Muscle of leg (tissue), 11 donors: ENCODE results near the gene AP2M1. TPM values are rescaled to one million over a fixed set of nuclear protein-coding genes. Genes with fewer than 3 reads are reported as not detected.
A peak's percentile ranks its signal among the peaks of the same experiment; 100 is the strongest.

Experiments
- DNase-seq: peaks from one replicate; pipeline ENCODE4 v3.0.0; 2013
- H3K27ac ChIP-seq: one replicate; pipeline ENCODE4 v1.5.1; 2013; ENCODE audit warnings: mild to moderate bottlenecking, low read length, control low read depth
- H3K27me3 ChIP-seq: one replicate; pipeline ENCODE4 v1.6.1; 2013; ENCODE audit warnings: low read length; ENCODE audit not compliant: control insufficient read depth, insufficient read depth
- H3K36me3 ChIP-seq: one replicate; pipeline ENCODE4 v1.6.1; 2013; ENCODE audit warnings: low read length; ENCODE audit not compliant: control insufficient read depth, insufficient read depth
- H3K4me1 ChIP-seq: one replicate; pipeline ENCODE4 v1.6.1; 2013; ENCODE audit warnings: low read length; ENCODE audit not compliant: control insufficient read depth, insufficient read depth
- H3K4me3 ChIP-seq: one replicate; pipeline ENCODE4 v1.5.1; 2013; ENCODE audit warnings: low read length, control low read depth
- H3K9me3 ChIP-seq: replicated peaks from 2 replicates; pipeline ENCODE4 v1.6.1; 2013; ENCODE audit warnings: low read depth, low read length; ENCODE audit not compliant: control insufficient read depth
- WGBS: methylation state at CpG from one replicate; pipeline ENCODE4 v1.1.5; 2013; ENCODE audit warnings: missing lambda C conversion rate; ENCODE audit not compliant: insufficient coverage; 5-methylcytosine and 5-hydroxymethylcytosine counted together
- polyA plus RNA-seq, 8 donors: library from polyadenylated mRNA; unstranded; fragments of 120-200 nt; gene quantifications; one replicate each; pipeline versions ENCODE4 v1.2.1 to v1.2.3, GENCODE V29; 2013; ENCODE audit warnings: inconsistent platforms in 1 of 8, low replicate concordance in 1 of 8; ENCODE audit not compliant: insufficient read length in 8 of 8, insufficient read depth in 1 of 8
- total RNA-seq: library from RNA; stranded (reverse); fragments of 120-200 nt; gene quantifications from one replicate; pipeline ENCODE4 v1.2.4, GENCODE V29; 2013

Gene AP2M1
- total and polyA plus RNA-seq, 9 donors: 130 to 255 (median 216) TPM

GRCh38 chr3:184230081-184230602, 55.5 kb downstream of the AP2M1 start:
- 0% methylated on average over 56 of the region's 61 CpGs for WGBS
- peak overlapping the region; percentile 32 for H3K4me3 ChIP-seq
- H3K4me1 ChIP-seq: peaks cover 15% of the 10 kb centered on the region
- H3K27ac ChIP-seq: no peak overlapping the region
- H3K36me3 ChIP-seq: no peaks in the 10 kb centered on the region
- peaks cover 73% of the 10 kb centered on the region for H3K27me3 ChIP-seq
- H3K9me3 ChIP-seq: no peaks in the 10 kb centered on the region
- no peak for DNase-seq

DNA sequence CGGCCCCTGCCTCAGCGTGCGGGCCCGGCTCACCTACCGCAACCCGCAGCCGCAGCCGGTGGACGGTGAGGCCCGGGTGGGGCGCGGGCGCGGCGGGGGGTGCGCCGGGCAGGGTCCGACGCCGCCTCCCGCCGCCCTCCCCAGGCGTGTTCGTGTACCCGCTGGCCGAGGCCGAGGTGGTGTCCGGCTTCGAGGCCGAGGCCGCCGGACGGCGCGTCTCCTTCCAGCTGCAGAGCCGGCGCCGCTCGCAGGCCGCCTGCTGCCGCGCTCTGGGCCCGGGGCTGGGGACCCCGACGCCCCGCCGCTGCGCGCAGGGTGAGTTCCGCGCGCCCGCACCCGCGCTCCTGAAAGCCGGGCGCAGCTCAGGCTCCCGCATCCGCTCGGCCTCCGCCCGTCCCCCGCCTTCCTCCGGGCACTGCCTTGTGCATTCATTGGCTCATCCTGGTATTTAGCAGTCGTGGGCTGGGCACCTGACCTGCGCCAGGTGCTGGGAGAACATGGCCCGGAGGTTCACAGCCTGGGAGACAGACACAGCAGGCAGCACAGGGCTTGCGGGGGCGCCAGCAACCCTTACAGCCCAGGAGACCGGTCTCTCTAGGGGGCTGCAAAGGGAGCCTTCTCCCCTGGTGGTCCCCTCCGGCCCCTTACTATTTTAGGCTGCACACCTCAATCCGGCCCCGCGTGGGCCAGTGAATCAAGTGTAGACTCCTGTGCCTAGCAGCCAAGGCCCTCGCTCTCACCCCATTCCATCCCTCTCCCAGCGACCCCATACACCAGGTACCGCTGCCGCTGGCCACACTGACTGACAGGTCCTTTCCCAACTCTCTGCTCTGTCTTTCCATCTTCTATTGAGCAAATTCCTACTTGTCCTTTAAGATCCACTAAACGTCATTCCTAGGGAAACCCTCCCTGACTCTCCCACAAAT, 56.2 kb downstream of the AP2M1 start:
- H3K9me3 ChIP-seq: no peaks in the 10 kb centered on the region
- DNase-seq: no peak
- H3K27me3 ChIP-seq: peaks cover 73% of the 10 kb centered on the region
- H3K4me1 ChIP-seq: peaks cover 15% of the 10 kb centered on the region
- H3K36me3 ChIP-seq: no peaks in the 10 kb centered on the region
- H3K27ac ChIP-seq: no peak overlapping the region
- no peak overlapping the region for H3K4me3 ChIP-seq
- WGBS: 3% methylated on average over 79 of the region's 79 CpGs

- Histone ChIP-seq H3K9me3 (no peaks in the 10 kb centered on the region), H3K4me3 (no peak overlapping the region), H3K4me1 (peaks cover 15% of the 10 kb centered on the region), H3K27ac (no peak overlapping the region), H3K36me3 (no peaks in the 10 kb centered on the region), H3K27me3 (peaks cover 71% of the 10 kb centered on the region)
- no peak for DNase-seq
- WGBS: 0% methylated on average over 1 of the region's 3 CpGs
Observed at GRCh38 chr3:184231671-184232070, 57.0 kb downstream of the AP2M1 start.

DNA sequence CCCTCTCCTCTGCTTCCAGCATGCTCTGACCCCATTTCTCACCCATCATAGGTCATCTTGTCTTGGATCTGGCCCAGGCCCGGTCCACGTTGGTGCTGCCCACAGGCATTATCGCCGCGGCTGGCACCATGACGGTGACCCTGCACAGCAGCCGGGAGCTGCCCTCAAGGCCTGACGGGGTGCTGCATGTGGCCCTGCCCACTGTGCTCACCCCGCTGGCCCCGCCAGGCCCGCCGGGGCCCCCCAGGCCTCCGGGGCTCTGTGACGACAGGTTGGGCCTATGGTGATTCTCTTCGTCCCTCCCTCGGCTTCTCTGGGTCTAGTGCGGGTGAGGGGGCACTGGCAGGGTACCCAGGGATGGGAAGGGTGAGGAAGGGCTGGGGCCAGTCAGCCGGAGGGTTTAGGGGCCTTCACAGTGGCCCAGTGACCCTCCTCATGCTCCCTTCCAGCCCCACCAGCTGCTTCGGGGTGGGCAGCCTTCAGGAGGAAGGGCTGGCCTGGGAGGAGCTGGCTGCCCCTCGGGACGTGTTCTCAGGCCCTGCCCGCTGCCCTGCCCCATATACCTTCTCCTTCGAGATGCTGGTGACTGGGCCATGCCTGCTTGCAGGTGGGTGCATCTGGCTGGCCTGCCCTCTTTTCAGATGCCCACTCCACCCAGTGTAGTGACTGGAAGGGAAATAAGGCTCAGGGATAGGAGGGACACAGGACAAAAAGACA, 58.6 kb downstream of the AP2M1 start:
- no peak for DNase-seq
- H3K27ac ChIP-seq: no peak overlapping the region
- peaks cover 15% of the 10 kb centered on the region for H3K4me1 ChIP-seq
- WGBS: 88% methylated on average over 8 of the region's 23 CpGs
- H3K36me3 ChIP-seq: no peaks in the 10 kb centered on the region
- peaks cover 58% of the 10 kb centered on the region for H3K27me3 ChIP-seq
- no peaks in the 10 kb centered on the region for H3K9me3 ChIP-seq
- H3K4me3 ChIP-seq: no peak overlapping the region

Other genes with a start within 250 kb of the AP2M1 start
- gene ABCC5, start 157.0 kb upstream of the AP2M1 start, total RNA-seq: 15.8 TPM
- gene ABCC5, start 157.0 kb upstream of the AP2M1 start, polyA plus RNA-seq: 10 to 100 TPM; 17.0 to 28.7 (median 22.4) TPM
- gene HTR3D, start 143.1 kb upstream of the AP2M1 start, total RNA-seq: not detected
- not detected for gene HTR3D, start 143.1 kb upstream of the AP2M1 start, polyA plus RNA-seq
- gene HTR3C, start 121.8 kb upstream of the AP2M1 start, total RNA-seq: not detected
- gene HTR3C, start 121.8 kb upstream of the AP2M1 start, polyA plus RNA-seq: not detected
- not detected for gene HTR3E, start 77.8 kb upstream of the AP2M1 start, total RNA-seq
- under 1 TPM in 1 of 8 donors, not detected in 7; 0.07 TPM for gene HTR3E, start 77.8 kb upstream of the AP2M1 start, polyA plus RNA-seq
- 32.6 TPM for gene EIF2B5, start 39.5 kb upstream of the AP2M1 start, total RNA-seq
- gene EIF2B5, start 39.5 kb upstream of the AP2M1 start, polyA plus RNA-seq: 10 to 100 TPM; 35.6 to 41.0 (median 38.5) TPM
- gene DVL3, start 19.5 kb upstream of the AP2M1 start, total RNA-seq: 37.1 TPM
- 10 to 100 TPM; 69.4 to 96.9 (median 88.0) TPM for gene DVL3, start 19.5 kb upstream of the AP2M1 start, polyA plus RNA-seq
- 33.0 TPM for gene ABCF3, start 11.3 kb downstream of the AP2M1 start, total RNA-seq
- 10 to 100 TPM; 42.0 to 54.5 (median 48.8) TPM for gene ABCF3, start 11.3 kb downstream of the AP2M1 start, polyA plus RNA-seq
- 0.04 TPM for gene VWA5B2, start 54.7 kb downstream of the AP2M1 start, total RNA-seq
- gene VWA5B2, start 54.7 kb downstream of the AP2M1 start, polyA plus RNA-seq: 1 to 10 TPM in 1 of 8 donors, under 1 TPM in 7; 0.23 to 1.2 (median 0.42) TPM
- 9.6 TPM for gene ALG3, start 74.1 kb downstream of the AP2M1 start, total RNA-seq
- gene ALG3, start 74.1 kb downstream of the AP2M1 start, polyA plus RNA-seq: 10 to 100 TPM; 21.5 to 28.0 (median 23.2) TPM
- gene EEF1AKMT4, start 74.8 kb downstream of the AP2M1 start, total RNA-seq: 1.6 TPM
- gene EEF1AKMT4, start 74.8 kb downstream of the AP2M1 start, polyA plus RNA-seq: 1 to 10 TPM; 1.0 to 2.1 (median 1.6) TPM
- gene CAMK2N2, start 86.7 kb downstream of the AP2M1 start, total RNA-seq: 0.04 TPM
- gene CAMK2N2, start 86.7 kb downstream of the AP2M1 start, polyA plus RNA-seq: under 1 TPM in 2 of 8 donors, not detected in 6; 0.10 to 0.16 TPM
- gene ECE2, start 101.2 kb downstream of the AP2M1 start, total RNA-seq: not detected
- not detected for gene ECE2, start 101.2 kb downstream of the AP2M1 start, polyA plus RNA-seq
- 108 TPM for gene PSMD2, start 124.4 kb downstream of the AP2M1 start, total RNA-seq
- 100 to 1,000 TPM; 145 to 200 (median 185) TPM for gene PSMD2, start 124.4 kb downstream of the AP2M1 start, polyA plus RNA-seq
- 115 TPM for gene EIF4G1, start 139.8 kb downstream of the AP2M1 start, total RNA-seq
- 100 to 1,000 TPM; 161 to 242 (median 202) TPM for gene EIF4G1, start 139.8 kb downstream of the AP2M1 start, polyA plus RNA-seq
- gene FAM131A, start 162.7 kb downstream of the AP2M1 start, total RNA-seq: 9.8 TPM
- 10 to 100 TPM in 5 of 8 donors, 1 to 10 TPM in 3; 8.4 to 14.9 (median 10.7) TPM for gene FAM131A, start 162.7 kb downstream of the AP2M1 start, polyA plus RNA-seq
- gene CLCN2, start 186.8 kb downstream of the AP2M1 start, total RNA-seq: 3.5 TPM
- 1 to 10 TPM; 2.5 to 5.3 (median 3.9) TPM for gene CLCN2, start 186.8 kb downstream of the AP2M1 start, polyA plus RNA-seq
- 53.2 TPM for gene POLR2H, start 186.9 kb downstream of the AP2M1 start, total RNA-seq
- 10 to 100 TPM; 39.9 to 55.0 (median 48.5) TPM for gene POLR2H, start 186.9 kb downstream of the AP2M1 start, polyA plus RNA-seq
- 0.89 TPM for gene THPO, start 203.4 kb downstream of the AP2M1 start, total RNA-seq
- gene THPO, start 203.4 kb downstream of the AP2M1 start, polyA plus RNA-seq: 1 to 10 TPM; 1.5 to 2.8 (median 2.1) TPM
- gene CHRD, start 205.2 kb downstream of the AP2M1 start, total RNA-seq: 14.1 TPM
- gene CHRD, start 205.2 kb downstream of the AP2M1 start, polyA plus RNA-seq: 10 to 100 TPM; 14.7 to 21.9 (median 18.0) TPM